Testis (tissue), 3 donors: Measurements from ENCODE around the gene TBX21. TPM values are rescaled to one million over a fixed set of nuclear protein-coding genes. Genes with fewer than 3 reads are reported as not detected.

Source experiments
- DNase-seq: peaks from one replicate; pipeline ENCODE4 v3.0.0-alpha.2; 2019
- H3K27ac ChIP-seq, 2 donors: fragments of 200-600 bp; sonication (generic); one replicate each; pipeline ENCODE4 v1.5.1; 2019
- H3K27me3 ChIP-seq: fragments of 200-600 bp; sonication (generic); one replicate; pipeline ENCODE4 v1.5.1; 2019
- H3K36me3 ChIP-seq: fragments of 200-600 bp; sonication (generic); one replicate; pipeline ENCODE4 v1.5.1; 2017; ENCODE audit warnings: low read depth; ENCODE audit errors: missing control alignments
- H3K4me1 ChIP-seq: fragments of 200-600 bp; sonication (generic); one replicate; pipeline ENCODE4 v1.5.1; 2019
- H3K4me3 ChIP-seq, 2 donors: fragments of 200-600 bp; sonication (generic); one replicate each; pipeline ENCODE4 v1.5.1; 2017 to 2019
- H3K9me3 ChIP-seq: fragments of 200-600 bp; sonication (generic); one replicate; pipeline ENCODE4 v1.5.1; 2017
- CTCF ChIP-seq, 3 experiments: fragments of 450-650 bp in 2 of 3; fragments of 200-600 bp in 1 of 3; sonication (generic) in 1 of 3; IDR thresholded peaks; one replicate each; pipeline ENCODE4 v1.5.1; 2016 to 2019; ENCODE audit warnings: antibody characterized with exemption in 3 of 3, mild to moderate bottlenecking in 2 of 3, moderate library complexity in 1 of 3
- POLR2A ChIP-seq: fragments of 450-650 bp; IDR thresholded peaks from one replicate; pipeline ENCODE4 v1.6.1; 2017; ENCODE audit warnings: antibody characterized with exemption, mild to moderate bottlenecking, moderate library complexity
- WGBS, 2 donors: methylation state at CpG; one replicate each; pipeline ENCODE4 v1.1.5; 2018; 5-methylcytosine and 5-hydroxymethylcytosine counted together
- intact Hi-C: fragments of 100-400 bp; cut with DNase I; formaldehyde crosslinking; loops from one replicate; pipeline ENCODE4 v1.15.1; 2023; ENCODE audit warnings: low total_unique reads
- polyA plus RNA-seq: library from polyadenylated mRNA; stranded (reverse); fragments of 350-450 nt; fragmentation: Illumina TruSeq; extraction: RNeasy Lipid Tissue Mini Kit (QIAGEN cat#74804); gene quantifications from one replicate; pipeline ENCODE4 v1.2.3, GENCODE V29; 2014; ENCODE audit warnings: low read depth, low replicate concordance; ENCODE audit not compliant: insufficient read depth
- total RNA-seq, 2 donors: library from RNA; depleted of rRNA; stranded (reverse); fragments of >200 nt; gene quantifications; one replicate each; pipeline ENCODE4 v1.2.3, GENCODE V29; 2016

TBX21 gene
- total and polyA plus RNA-seq, 3 donors from 2014 or later: 1.1 to 2.2 (median 1.8) TPM

DNA sequence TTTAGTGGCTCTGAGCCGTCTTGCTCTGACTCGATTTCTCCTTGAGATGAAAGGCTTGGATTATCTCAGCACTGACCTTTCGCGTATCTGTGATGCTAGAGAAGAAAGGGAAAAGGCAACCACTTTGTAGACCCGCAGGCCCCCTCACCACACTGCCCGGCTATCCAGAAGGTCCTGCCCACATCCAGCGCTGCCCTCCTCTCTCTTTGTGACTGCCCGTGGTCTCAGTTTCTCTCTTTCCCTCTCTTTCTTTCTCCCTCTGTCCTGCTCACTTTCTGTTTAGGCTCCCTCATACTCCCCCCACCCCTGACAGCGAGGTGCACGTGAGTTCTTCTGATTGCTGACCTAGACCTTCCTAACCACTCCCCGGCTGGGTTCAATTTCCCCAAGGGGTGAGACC, 12.8 kb upstream of the TBX21 start:
- Histone ChIP-seq H3K9me3 (no peaks in the 10 kb centered on the region), H3K36me3 (no peaks in the 10 kb centered on the region), H3K27me3 (no peaks in the 10 kb centered on the region), H3K4me1 (no peaks in the 10 kb centered on the region), H3K4me3 (no peak overlapping the region), H3K27ac (no peak overlapping the region)
- DNase-seq: no peak
- WGBS, 2 donors: 59% methylated on average over 11 of the region's 11 CpGs
- TF ChIP-seq CTCF (IDR thresholded peaks at IDR 0.05) (no peak), POLR2A (no peak)
- intact Hi-C loops: no loop called here

DNA sequence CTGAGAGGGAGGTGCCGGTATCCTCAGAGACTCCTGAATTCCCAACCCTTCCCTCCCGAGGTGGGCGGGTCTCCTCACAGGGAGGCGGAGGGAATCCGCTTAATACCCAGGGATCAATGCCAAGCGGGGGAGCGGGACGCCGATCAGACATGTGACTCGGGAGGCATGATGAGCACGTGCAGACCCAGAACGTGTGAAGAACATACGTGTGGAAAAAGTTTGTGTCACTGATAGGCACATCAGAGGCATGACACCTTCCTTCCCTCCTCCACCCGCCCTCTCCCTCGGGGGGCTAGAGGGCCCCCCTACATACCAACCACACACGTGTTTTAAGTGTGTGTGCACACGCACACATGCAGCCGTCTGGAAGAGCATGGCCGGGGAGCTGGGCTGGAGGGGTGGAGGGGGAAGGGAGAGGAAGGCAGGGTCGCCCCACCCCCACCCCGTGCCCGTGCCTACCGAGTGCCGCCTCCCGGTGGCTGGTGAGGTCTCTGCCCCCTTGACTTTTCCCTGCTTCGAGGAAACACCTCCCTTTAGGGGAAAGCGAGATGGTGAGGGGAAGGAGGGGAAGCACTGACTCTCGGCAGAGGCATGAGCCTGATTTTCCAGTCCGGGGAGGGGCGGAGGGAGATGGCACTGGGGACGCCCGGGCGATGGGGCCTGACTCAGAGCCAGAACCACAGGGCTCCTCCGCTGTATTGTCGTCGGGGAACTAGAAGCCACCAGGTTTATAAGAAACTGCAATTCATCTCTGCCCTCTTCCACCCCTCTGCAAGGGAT, 12.1 kb upstream of the TBX21 start:
- Histone ChIP-seq H3K27me3 (no peaks in the 10 kb centered on the region), H3K9me3 (no peaks in the 10 kb centered on the region), H3K4me3 (peak overlapping the region; percentile 0 to 34), H3K36me3 (no peaks in the 10 kb centered on the region), H3K4me1 (no peaks in the 10 kb centered on the region), H3K27ac (no peak overlapping the region)
- DNase-seq: no peak
- WGBS, 2 donors: 5 to 11% methylated on average over 16 to 36 of the region's 36 CpGs
- no peak for TF ChIP-seq POLR2A
- intact Hi-C loops: no loop called here

DNA sequence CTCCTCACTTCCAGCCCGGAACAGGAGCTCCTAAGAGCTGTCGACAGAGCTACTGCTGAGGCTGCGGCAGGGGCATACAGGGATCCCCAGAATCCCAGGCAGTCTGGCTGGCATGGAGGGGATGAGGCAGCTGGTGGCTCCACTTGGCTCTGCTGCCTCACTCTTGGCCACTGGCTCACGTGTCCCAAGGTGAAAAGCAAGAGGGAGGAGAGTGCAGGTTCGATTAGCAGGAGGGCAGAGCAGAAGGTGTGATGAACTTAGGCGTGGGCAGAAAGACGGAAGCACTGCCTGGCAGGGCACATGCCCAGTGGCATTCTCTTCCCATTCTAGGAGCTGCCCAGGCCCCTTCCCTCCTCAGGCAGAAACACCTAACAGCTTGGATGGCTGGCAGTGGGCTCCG, 11.3 kb upstream of the TBX21 start:
- H3K9me3 ChIP-seq: no peaks in the 10 kb centered on the region
- H3K27me3 ChIP-seq: no peaks in the 10 kb centered on the region
- no peak for DNase-seq
- H3K36me3 ChIP-seq: no peaks in the 10 kb centered on the region
- TF ChIP-seq CTCF (IDR thresholded peaks at IDR 0.05) (no peak), POLR2A (no peak)
- no peaks in the 10 kb centered on the region for H3K4me1 ChIP-seq
- intact Hi-C loops: no loop called here
- no peak overlapping the region for H3K27ac ChIP-seq
- no peak overlapping the region for H3K4me3 ChIP-seq
- 26 to 38% methylated on average over 3 to 8 of the region's 8 CpGs for WGBS, 2 donors

GRCh38 chr17:47724705-47725104, 8.3 kb upstream of the TBX21 start:
- H3K27ac ChIP-seq: no peak overlapping the region
- no peaks in the 10 kb centered on the region for H3K9me3 ChIP-seq
- H3K36me3 ChIP-seq: no peaks in the 10 kb centered on the region
- no peak for DNase-seq
- 44 to 83% methylated on average over 2 of the region's 2 CpGs for WGBS, 2 donors
- no peaks in the 10 kb centered on the region for H3K27me3 ChIP-seq
- intact Hi-C loops: no loop called here
- H3K4me3 ChIP-seq: no peak overlapping the region
- TF ChIP-seq POLR2A (no peak), CTCF (IDR thresholded peaks at IDR 0.05) (no peak)
- no peaks in the 10 kb centered on the region for H3K4me1 ChIP-seq

DNA sequence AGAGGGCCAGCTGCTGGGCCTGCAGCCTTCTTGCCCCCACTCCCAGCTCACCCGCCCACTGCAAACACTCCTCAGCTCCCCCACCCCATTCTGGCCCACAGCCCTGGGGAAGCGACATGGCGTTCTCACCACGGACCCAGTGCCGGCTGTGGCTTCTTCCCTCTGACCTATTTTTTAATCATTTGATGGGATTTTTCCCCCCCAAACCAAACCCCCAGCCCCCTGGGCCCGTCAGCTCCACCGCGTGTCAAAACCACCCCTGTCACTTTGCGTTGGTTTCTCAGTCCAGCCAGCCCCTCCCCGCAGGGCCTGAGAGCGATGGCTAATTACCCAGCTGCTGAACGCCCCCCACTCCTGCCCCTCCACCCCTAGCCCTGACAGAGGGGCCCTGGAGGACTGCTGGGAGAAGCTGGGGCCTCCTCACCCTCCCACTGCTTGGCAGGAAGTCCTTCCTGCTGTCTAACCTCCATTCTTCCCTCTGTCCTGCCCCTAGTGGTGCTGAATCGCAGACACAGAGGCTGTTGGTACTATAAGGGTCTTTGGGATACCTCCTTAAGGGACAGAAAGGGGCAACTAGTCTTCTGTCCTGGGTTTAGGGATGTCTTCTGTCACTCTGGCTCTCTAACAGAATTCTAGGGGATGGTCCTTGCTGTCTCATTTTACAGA, 7.5 kb upstream of the TBX21 start:
- intact Hi-C loops: no loop called here
- TF ChIP-seq POLR2A (no peak), CTCF (IDR thresholded peaks at IDR 0.05) (no peak)

More for the DNA sequence above, 7.5 kb upstream of the TBX21 start:
- no peaks in the 10 kb centered on the region for H3K27me3 ChIP-seq
- no peaks in the 10 kb centered on the region for H3K4me1 ChIP-seq
- WGBS, 2 donors: 66 to 72% methylated on average over 13 of the region's 13 CpGs
- DNase-seq: no peak
- no peaks in the 10 kb centered on the region for H3K36me3 ChIP-seq
- no peaks in the 10 kb centered on the region for H3K9me3 ChIP-seq
- H3K27ac ChIP-seq: no peak overlapping the region
- H3K4me3 ChIP-seq: no peak overlapping the region
